Measurements from ENCODE around the gene TM9SF1.
A peak's percentile ranks its signal among the peaks of the same experiment; 100 is the strongest.
"Not testable (repeated sequence)": the region's sequence is repeated elsewhere in the genome, so short reads cannot be mapped to it uniquely, and the experiment has no call there.

Gene TM9SF1

GRCh38 chr14:24222987-24223386, 27.7 kb upstream of the TM9SF1 start:
- DNase-seq = not testable (repeated sequence)

GRCh38 chr14:24219521-24219920, 24.3 kb upstream of the TM9SF1 start:
- no peak for DNase-seq

- DNase-seq = no peak
These were observed 23.8 kb upstream of the TM9SF1 start for GRCh38 chr14:24219080-24219479.

GRCh38 chr14:24216876-24217275, 21.6 kb upstream of the TM9SF1 start:
- DNase-seq = not testable (repeated sequence)

- peak; percentile 33 for DNase-seq
These were observed 21.1 kb upstream of the TM9SF1 start for GRCh38 chr14:24216345-24216699.

- peak; percentile 88 for DNase-seq
These were observed 20.5 kb upstream of the TM9SF1 start, which contains the start of gene MDP1 for GRCh38 chr14:24215495-24216344. Gene MDP1 (minus strand): TSS chr14:24216066. CDS start chr14:24215955, 111 bp downstream.

GRCh38 chr14:24213866-24214662, 18.8 kb upstream of the TM9SF1 start:
- DNase-seq = no peak

GRCh38 chr14:24212924-24213865, 18.0 kb upstream of the TM9SF1 start, which contains the start of gene CHMP4A:
Gene CHMP4A (minus strand): TSS chr14:24213488. CDS start chr14:24213439, 49 bp downstream.
- peak; percentile 98 for DNase-seq

- DNase-seq = no peak
These were observed 16.1 kb upstream of the TM9SF1 start for GRCh38 chr14:24211311-24211710.

- no peak for DNase-seq
These were observed 12.4 kb upstream of the TM9SF1 start for GRCh38 chr14:24207625-24208024.

GRCh38 chr14:24207104-24207551, 11.9 kb upstream of the TM9SF1 start:
- no peak for DNase-seq

- DNase-seq = no peak
These were observed 11.2 kb upstream of the TM9SF1 start for GRCh38 chr14:24206260-24207103.

GRCh38 chr14:24204163-24205146, 9.2 kb upstream of the TM9SF1 start:
- no peak for DNase-seq

- not testable (repeated sequence) for DNase-seq
These were observed 8.1 kb upstream of the TM9SF1 start for GRCh38 chr14:24203249-24203886.

GRCh38 chr14:24202538-24202937, 7.3 kb upstream of the TM9SF1 start:
- DNase-seq = not testable (repeated sequence)

- DNase-seq = no peak
These were observed 3.7 kb upstream of the TM9SF1 start for GRCh38 chr14:24198814-24199524.

- no peak for DNase-seq
These were observed 1.8 kb upstream of the TM9SF1 start for GRCh38 chr14:24197056-24197450.

GRCh38 chr14:24196071-24197055, 1.1 kb upstream of the TM9SF1 start:
- DNase-seq = peak; percentile 31
